DMS153 treated with DMSO at 0.1 percent for 48 hours (cell line): ENCODE results near the gene TSSK3.

Experiments used
- DNase-seq: peaks from one replicate; lab custom pipeline; 2025; ENCODE audit not compliant: unreplicated experiment; lab: John Stamatoyannopoulos, UW

The TSSK3 gene

GRCh38 chr1:32362474-32363313, at the start of gene TSSK3, which contains the start of gene FAM229A:
TSS of gene TSSK3 (plus strand) at chr1:32362539. CDS start at chr1:32362702, 163 bp downstream.
TSS of gene FAM229A (minus strand) at chr1:32362485. CDS start at chr1:32362091, 394 bp downstream.
- no peak for DNase-seq

GRCh38 chr1:32316903-32317277, 45.4 kb upstream of the TSSK3 start:
- no peak for DNase-seq

- DNase-seq = no peak
Observed at GRCh38 chr1:32318127-32318869, 44.0 kb upstream of the TSSK3 start.

- DNase-seq = no peak
Observed at GRCh38 chr1:32321712-32322291, 40.5 kb upstream of the TSSK3 start.

GRCh38 chr1:32327204-32327603, 35.1 kb upstream of the TSSK3 start:
- no peak for DNase-seq

GRCh38 chr1:32329931-32330466, 32.3 kb upstream of the TSSK3 start:
- DNase-seq = no peak

GRCh38 chr1:32330558-32331151, 31.7 kb upstream of the TSSK3 start:
- no peak for DNase-seq

- DNase-seq = no peak
Observed at GRCh38 chr1:32331549-32331948, 30.8 kb upstream of the TSSK3 start.

GRCh38 chr1:32332290-32333079, 29.9 kb upstream of the TSSK3 start:
- DNase-seq = no peak

- no peak for DNase-seq
Observed at GRCh38 chr1:32333251-32333963, 28.9 kb upstream of the TSSK3 start.

- no peak for DNase-seq
Observed at GRCh38 chr1:32334274-32334861, 28.0 kb upstream of the TSSK3 start.

- peak; percentile 69 for DNase-seq
Observed at GRCh38 chr1:32334864-32335534, 27.3 kb upstream of the TSSK3 start.

- no peak for DNase-seq
Observed at GRCh38 chr1:32335535-32335789, 26.9 kb upstream of the TSSK3 start.

GRCh38 chr1:32335790-32336590, 26.3 kb upstream of the TSSK3 start, which contains the start of gene MARCKSL1:
TSS of gene MARCKSL1 (minus strand) at chr1:32336233. CDS start at chr1:32336033, 200 bp downstream.
- peak; percentile 85 for DNase-seq

- no peak for DNase-seq
Observed at GRCh38 chr1:32336591-32336932, 25.8 kb upstream of the TSSK3 start.

GRCh38 chr1:32336963-32337675, 25.2 kb upstream of the TSSK3 start:
- no peak for DNase-seq

GRCh38 chr1:32337855-32338636, 24.3 kb upstream of the TSSK3 start:
- DNase-seq = no peak
